ENCODE results near the gene CLINT1. TPM values are rescaled to one million over a fixed set of nuclear protein-coding genes. Genes with fewer than 3 reads are reported as not detected.

The CLINT1 gene
- total RNA-seq, 1 experiment from 2014 or later = 69.6 TPM

GRCh38 chr5:157864067-157864466 is 5.1 kb upstream of the CLINT1 start:
- Histone ChIP-seq H3K4me1 (ENCODE audit: insufficient read depth, low read length, poor library complexity, severe bottlenecking) (no peaks in the 10 kb centered on the region), H3K36me3 (ENCODE audit: insufficient read depth, low read length, poor library complexity, severe bottlenecking) (no peaks in the 10 kb centered on the region), H3K27ac (ENCODE audit: low read depth, low read length, poor library complexity, severe bottlenecking) (no peak overlapping the region), H3K9me3 (ENCODE audit: low read depth, low read length, poor library complexity, severe bottlenecking) (no peaks in the 10 kb centered on the region), H3K4me3 (ENCODE audit: low read depth, low read length, poor library complexity, severe bottlenecking) (no peak overlapping the region), H3K27me3 (replicated peaks; ENCODE audit: insufficient read depth, low read depth, low read length, poor library complexity) (no peaks in the 10 kb centered on the region)
- BruUV-seq (replicated peaks) = no TSS peak
- no peak for DNase-seq (ENCODE audit: low spot score)
- ChIA-PET CTCF (no interaction called here), POLR2A (ENCODE audit: low non-redundant PET) (no interaction called here)
- intact Hi-C loops (cut with micrococcal nuclease; ENCODE audit: unreplicated experiment) = no loop called here
- TF ChIP-seq EZH2 (IDR thresholded peaks at IDR 0.05; ENCODE audit: borderline replicate concordance, low read depth, low read length, poor library complexity, severe bottlenecking) (no peak), CTCF (conservative IDR thresholded peaks at IDR 0.05; ENCODE audit: low read depth, low read length) (no peak)

GRCh38 chr5:157862183-157862851 is 3.4 kb upstream of the CLINT1 start:
- no peaks in the 10 kb centered on the region for H3K27me3 ChIP-seq (replicated peaks; ENCODE audit: insufficient read depth, low read depth, low read length, poor library complexity)
- H3K27ac ChIP-seq (ENCODE audit: low read depth, low read length, poor library complexity, severe bottlenecking) = no peak overlapping the region
- no peaks in the 10 kb centered on the region for H3K9me3 ChIP-seq (ENCODE audit: low read depth, low read length, poor library complexity, severe bottlenecking)
- intact Hi-C loops (cut with micrococcal nuclease; ENCODE audit: unreplicated experiment) = no loop called here
- BruUV-seq (replicated peaks) = no TSS peak
- no peaks in the 10 kb centered on the region for H3K36me3 ChIP-seq (ENCODE audit: insufficient read depth, low read length, poor library complexity, severe bottlenecking)
- no peak for TF ChIP-seq EZH2 (IDR thresholded peaks at IDR 0.05; ENCODE audit: borderline replicate concordance, low read depth, low read length, poor library complexity, severe bottlenecking)
- POLR2A ChIA-PET (ENCODE audit: low non-redundant PET) = no interaction called here
- peaks cover 2% of the 10 kb centered on the region for H3K4me1 ChIP-seq (ENCODE audit: insufficient read depth, low read length, poor library complexity, severe bottlenecking)
- H3K4me3 ChIP-seq (ENCODE audit: low read depth, low read length, poor library complexity, severe bottlenecking) = no peak overlapping the region
- no peak for DNase-seq (ENCODE audit: low spot score)
- CTCF ChIA-PET = no interaction called here

DNA sequence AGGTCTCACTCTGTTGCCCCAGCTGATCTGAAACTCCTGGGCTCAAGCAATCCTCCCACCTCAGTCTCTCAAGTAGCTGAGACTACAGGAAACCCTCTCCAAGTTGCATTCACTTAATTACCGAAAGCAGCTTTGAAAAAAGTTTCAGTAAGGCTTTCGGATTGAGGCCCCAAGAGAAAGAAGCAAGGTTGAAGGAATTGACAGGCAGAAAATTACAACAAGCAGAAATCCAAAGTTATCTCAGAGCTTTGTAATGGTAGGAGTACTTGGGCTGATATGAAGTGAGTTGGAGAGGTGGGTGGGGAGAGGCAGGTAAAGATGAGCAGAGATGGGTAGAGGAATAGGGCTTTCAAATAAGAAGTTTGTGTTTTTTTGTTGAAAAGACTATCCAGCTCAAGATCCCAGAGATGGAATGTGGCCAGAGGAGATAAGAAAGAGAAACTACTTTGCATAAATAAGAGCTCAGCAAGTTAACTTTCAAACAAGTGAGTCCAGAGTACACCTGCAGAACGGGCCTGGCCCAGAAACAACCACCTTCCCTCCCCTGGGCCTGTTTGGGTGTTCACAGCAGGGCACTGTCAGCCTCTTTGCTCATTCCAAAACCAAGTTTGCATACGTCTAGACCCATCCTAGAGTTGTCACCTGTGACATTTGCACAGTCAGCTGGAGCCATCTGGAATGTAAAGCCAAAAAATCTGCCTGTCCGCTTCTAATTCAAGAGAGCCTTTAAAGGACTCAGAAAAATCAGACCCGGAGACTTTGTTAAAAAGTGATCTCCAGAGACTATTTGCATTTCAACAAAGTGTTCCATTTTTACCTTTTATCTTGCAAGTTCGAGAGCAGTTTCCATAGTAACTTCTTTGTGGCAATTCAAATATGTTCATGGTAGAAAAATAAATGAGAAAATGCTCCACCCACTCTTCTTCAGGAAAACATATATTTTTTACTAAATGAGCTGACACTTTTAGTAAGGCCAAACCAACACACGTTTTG is 2.2 kb upstream of the CLINT1 start:
- Histone ChIP-seq H3K9me3 (ENCODE audit: low read depth, low read length, poor library complexity, severe bottlenecking) (no peaks in the 10 kb centered on the region), H3K27me3 (replicated peaks; ENCODE audit: insufficient read depth, low read depth, low read length, poor library complexity) (no peaks in the 10 kb centered on the region), H3K4me3 (ENCODE audit: low read depth, low read length, poor library complexity, severe bottlenecking) (no peak overlapping the region), H3K4me1 (ENCODE audit: insufficient read depth, low read length, poor library complexity, severe bottlenecking) (peaks cover 6% of the 10 kb centered on the region), H3K36me3 (ENCODE audit: insufficient read depth, low read length, poor library complexity, severe bottlenecking) (no peaks in the 10 kb centered on the region), H3K27ac (ENCODE audit: low read depth, low read length, poor library complexity, severe bottlenecking) (no peak overlapping the region)
- no TSS peak for BruUV-seq (replicated peaks)
- ChIA-PET CTCF (interaction anchor here (0.6 kb wide), 1 partner anchor 59 kb away, joined by 5 read pairs; no protein-coding TSS in a partner anchor), POLR2A (ENCODE audit: low non-redundant PET) (interaction anchor here (0.6 kb wide), 1 partner anchor 15 kb away, joined by 5 read pairs; no protein-coding TSS in a partner anchor)
- intact Hi-C loops (cut with micrococcal nuclease; ENCODE audit: unreplicated experiment) = no loop called here
- TF ChIP-seq EZH2 (IDR thresholded peaks at IDR 0.05; ENCODE audit: borderline replicate concordance, low read depth, low read length, poor library complexity, severe bottlenecking) (no peak), CTCF (conservative IDR thresholded peaks at IDR 0.05; ENCODE audit: low read depth, low read length) (no peak)
- DNase-seq (ENCODE audit: low spot score) = no peak
